Panc1 (cell line): Measurements from ENCODE around the gene RABEP2. TPM values are rescaled to one million over a fixed set of nuclear protein-coding genes. Genes with fewer than 3 reads are reported as not detected.
A peak's percentile ranks its signal among the peaks of the same experiment; 100 is the strongest.

ENCODE experiments used
- ATAC-seq: fragments of 200-7000 bp; cut with Tn5 transposase; 2 replicates; pipeline ENCODE4 v1.9.1; 2020; ENCODE audit warnings: mild to moderate bottlenecking, moderate library complexity
- BruUV-seq: library from RNA; stranded (reverse); fragments of 400-500 nt; replicated peaks from 2 replicates; lab custom pipeline; 2021; lab: Mats Ljungman, UMichigan
- CTCF ChIA-PET: fragments of 300-600 bp; sonication (Branson Sonifier 250); formaldehyde crosslinking; loops from one replicate; lab custom pipeline; 2022; ENCODE audit warnings: antibody characterized with exemption; lab: Charles Lee
- POLR2A ChIA-PET: fragments of 300-600 bp; sonication (Branson Sonifier 250); formaldehyde crosslinking; loops from one replicate; lab custom pipeline; 2022; ENCODE audit warnings: antibody characterized with exemption; lab: Charles Lee
- DNase-seq: peaks from one replicate; pipeline ENCODE4 v3.0.0-alpha.2; 2010; ENCODE audit warnings: low read depth, low spot score
- H3K27ac ChIP-seq: 2 replicates; pipeline ENCODE4 v1.5.1; 2011; ENCODE audit warnings: mild to moderate bottlenecking, low read length, inconsistent platforms
- H3K27me3 ChIP-seq: fragments of 200-500 bp; sonication (Bioruptor generic); 2 replicates; pipeline ENCODE4 v1.6.0; 2014; ENCODE audit warnings: low read length, inconsistent platforms; ENCODE audit not compliant: control insufficient read depth, insufficient read depth
- H3K36me3 ChIP-seq: fragments of 200-500 bp; sonication (Bioruptor generic); 2 replicates; pipeline ENCODE4 v1.5.1; 2014; ENCODE audit warnings: inconsistent platforms, mild to moderate bottlenecking, low read length, moderate library complexity; ENCODE audit not compliant: control insufficient read depth, insufficient read depth
- H3K4me1 ChIP-seq: 2 replicates; pipeline ENCODE4 v1.5.1; 2011; ENCODE audit warnings: inconsistent platforms, mild to moderate bottlenecking, low read length, moderate library complexity; ENCODE audit not compliant: control insufficient read depth, insufficient read depth
- H3K4me3 ChIP-seq, 2 experiments: 2 replicates each; pipeline ENCODE4 v1.5.1; 2011 to 2012; ENCODE audit warnings: low read depth in 2 of 2, low read length in 2 of 2, mild to moderate bottlenecking in 2 of 2, inconsistent platforms in 1 of 2, moderate library complexity in 1 of 2
- H3K9me3 ChIP-seq: fragments of 200-500 bp; sonication (Bioruptor generic); 2 replicates; pipeline ENCODE4 v1.5.1; 2014; ENCODE audit warnings: low read depth, mild to moderate bottlenecking, inconsistent platforms, low read length, moderate library complexity; ENCODE audit not compliant: control insufficient read depth, insufficient read depth
- POLR2AphosphoS5 ChIP-seq: IDR thresholded peaks from 2 replicates; pipeline ENCODE4 v1.6.1; 2012; ENCODE audit warnings: mild to moderate bottlenecking, low read depth, low read length, moderate library complexity
- SIN3A ChIP-seq: IDR thresholded peaks from 2 replicates; pipeline ENCODE4 v1.6.1; 2012; ENCODE audit warnings: low read depth, mild to moderate bottlenecking, low read length, moderate library complexity, borderline replicate concordance; ENCODE audit not compliant: insufficient read depth
- TCF7L2 ChIP-seq: IDR thresholded peaks from 2 replicates; pipeline ENCODE4 v1.6.1; 2011; ENCODE audit warnings: mild to moderate bottlenecking, low read depth, low read length, inconsistent platforms
- in situ Hi-C: cut with HindIII; loops from 2 replicates; pipeline ENCODE4 v1.10.0; 2016; ENCODE audit warnings: low sequenced_read_pairs, low pct_unique_long_range_greater_than_20kb
- intact Hi-C: fragments of 100-400 bp; cut with micrococcal nuclease; formaldehyde crosslinking; loops from one replicate; pipeline ENCODE4 v1.10.0; 2022; ENCODE audit not compliant: unreplicated experiment
- total RNA-seq: library from RNA; stranded (reverse); gene quantifications from one replicate; pipeline ENCODE4 v1.2.1, GENCODE V29; 2021; ENCODE audit not compliant: unreplicated experiment
- TF ChIP-seq, protein P1 (sequence below): fragments of 450-650 bp; IDR thresholded peaks from 2 replicates; pipeline ENCODE4 v1.5.1; 2017; ENCODE audit warnings: mild to moderate bottlenecking
- TF ChIP-seq, protein P2 (sequence below), 2 experiments: IDR thresholded peaks; 2 replicates each; pipeline ENCODE4 v1.6.1; 2011 to 2012; ENCODE audit warnings: low read depth in 2 of 2, control low read depth in 1 of 2, low read length in 1 of 2, mild to moderate bottlenecking in 1 of 2, moderate library complexity in 1 of 2; ENCODE audit not compliant: insufficient read depth in 1 of 2

RABEP2 gene
- total RNA-seq, 1 experiment from 2014 or later, result 24.8 TPM

DNA sequence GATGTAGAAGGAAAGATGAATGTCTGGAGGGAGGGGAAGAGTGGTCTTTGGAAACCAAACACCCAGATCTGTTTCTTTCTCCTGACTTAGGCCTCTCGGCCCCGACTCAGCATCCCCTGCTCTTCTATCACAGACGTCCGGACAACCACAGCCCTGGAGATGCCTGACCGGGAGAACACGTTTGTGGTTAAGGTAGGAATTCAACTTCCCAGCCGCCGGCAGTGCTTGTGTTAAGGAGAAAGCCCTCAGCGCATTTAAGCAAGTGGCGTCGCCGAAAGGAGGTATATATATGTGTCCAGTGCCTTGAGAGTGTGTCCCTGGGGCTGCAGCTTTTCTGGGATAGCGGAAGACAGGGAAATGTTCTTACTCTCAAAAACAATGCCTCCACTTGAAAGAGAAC is 57.8 kb downstream of the RABEP2 start:
- ATAC-seq, result no peak
- TF ChIP-seq, protein P1, sequence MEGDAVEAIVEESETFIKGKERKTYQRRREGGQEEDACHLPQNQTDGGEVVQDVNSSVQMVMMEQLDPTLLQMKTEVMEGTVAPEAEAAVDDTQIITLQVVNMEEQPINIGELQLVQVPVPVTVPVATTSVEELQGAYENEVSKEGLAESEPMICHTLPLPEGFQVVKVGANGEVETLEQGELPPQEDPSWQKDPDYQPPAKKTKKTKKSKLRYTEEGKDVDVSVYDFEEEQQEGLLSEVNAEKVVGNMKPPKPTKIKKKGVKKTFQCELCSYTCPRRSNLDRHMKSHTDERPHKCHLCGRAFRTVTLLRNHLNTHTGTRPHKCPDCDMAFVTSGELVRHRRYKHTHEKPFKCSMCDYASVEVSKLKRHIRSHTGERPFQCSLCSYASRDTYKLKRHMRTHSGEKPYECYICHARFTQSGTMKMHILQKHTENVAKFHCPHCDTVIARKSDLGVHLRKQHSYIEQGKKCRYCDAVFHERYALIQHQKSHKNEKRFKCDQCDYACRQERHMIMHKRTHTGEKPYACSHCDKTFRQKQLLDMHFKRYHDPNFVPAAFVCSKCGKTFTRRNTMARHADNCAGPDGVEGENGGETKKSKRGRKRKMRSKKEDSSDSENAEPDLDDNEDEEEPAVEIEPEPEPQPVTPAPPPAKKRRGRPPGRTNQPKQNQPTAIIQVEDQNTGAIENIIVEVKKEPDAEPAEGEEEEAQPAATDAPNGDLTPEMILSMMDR, result no peak
- TF ChIP-seq, protein P2, sequence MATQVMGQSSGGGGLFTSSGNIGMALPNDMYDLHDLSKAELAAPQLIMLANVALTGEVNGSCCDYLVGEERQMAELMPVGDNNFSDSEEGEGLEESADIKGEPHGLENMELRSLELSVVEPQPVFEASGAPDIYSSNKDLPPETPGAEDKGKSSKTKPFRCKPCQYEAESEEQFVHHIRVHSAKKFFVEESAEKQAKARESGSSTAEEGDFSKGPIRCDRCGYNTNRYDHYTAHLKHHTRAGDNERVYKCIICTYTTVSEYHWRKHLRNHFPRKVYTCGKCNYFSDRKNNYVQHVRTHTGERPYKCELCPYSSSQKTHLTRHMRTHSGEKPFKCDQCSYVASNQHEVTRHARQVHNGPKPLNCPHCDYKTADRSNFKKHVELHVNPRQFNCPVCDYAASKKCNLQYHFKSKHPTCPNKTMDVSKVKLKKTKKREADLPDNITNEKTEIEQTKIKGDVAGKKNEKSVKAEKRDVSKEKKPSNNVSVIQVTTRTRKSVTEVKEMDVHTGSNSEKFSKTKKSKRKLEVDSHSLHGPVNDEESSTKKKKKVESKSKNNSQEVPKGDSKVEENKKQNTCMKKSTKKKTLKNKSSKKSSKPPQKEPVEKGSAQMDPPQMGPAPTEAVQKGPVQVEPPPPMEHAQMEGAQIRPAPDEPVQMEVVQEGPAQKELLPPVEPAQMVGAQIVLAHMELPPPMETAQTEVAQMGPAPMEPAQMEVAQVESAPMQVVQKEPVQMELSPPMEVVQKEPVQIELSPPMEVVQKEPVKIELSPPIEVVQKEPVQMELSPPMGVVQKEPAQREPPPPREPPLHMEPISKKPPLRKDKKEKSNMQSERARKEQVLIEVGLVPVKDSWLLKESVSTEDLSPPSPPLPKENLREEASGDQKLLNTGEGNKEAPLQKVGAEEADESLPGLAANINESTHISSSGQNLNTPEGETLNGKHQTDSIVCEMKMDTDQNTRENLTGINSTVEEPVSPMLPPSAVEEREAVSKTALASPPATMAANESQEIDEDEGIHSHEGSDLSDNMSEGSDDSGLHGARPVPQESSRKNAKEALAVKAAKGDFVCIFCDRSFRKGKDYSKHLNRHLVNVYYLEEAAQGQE (IDR thresholded peaks at IDR 0.05; ENCODE audit: insufficient read depth in 1 of 2, low read depth in 2 of 2, low read length in 1 of 2), result no peak
- TF ChIP-seq POLR2AphosphoS5 (no peak), SIN3A (no peak), TCF7L2 (no peak)
- H3K9me3 ChIP-seq, result no peaks in the 10 kb centered on the region
- H3K4me3 ChIP-seq, result no peak overlapping the region
- ChIA-PET CTCF (no interaction called here), POLR2A (no interaction called here)
- H3K4me1 ChIP-seq, result peaks cover 10% of the 10 kb centered on the region
- BruUV-seq, result TSS peak; percentile 3
- no peak overlapping the region for H3K27ac ChIP-seq
- in situ Hi-C loops (no loop called here), intact Hi-C loops (no loop called here)
- H3K27me3 ChIP-seq, result no peaks in the 10 kb centered on the region
- DNase-seq, result no peak
- H3K36me3 ChIP-seq, result no peaks in the 10 kb centered on the region; the same call in 1 of the 2 replicates

DNA sequence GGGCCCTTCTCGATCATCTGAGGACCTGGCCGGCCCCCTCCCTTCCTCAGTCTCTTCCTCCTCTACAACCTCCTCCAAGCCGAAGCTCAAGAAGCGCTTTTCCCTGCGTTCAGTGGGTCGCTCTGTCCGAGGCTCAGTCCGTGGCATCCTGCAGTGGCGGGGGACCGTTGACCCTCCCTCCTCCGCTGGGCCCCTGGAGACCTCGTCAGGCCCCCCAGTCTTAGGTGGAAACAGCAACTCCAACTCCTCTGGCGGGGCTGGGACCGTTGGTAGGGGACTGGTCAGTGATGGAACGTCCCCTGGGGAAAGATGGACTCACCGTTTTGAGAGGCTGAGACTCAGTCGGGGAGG is 58.6 kb downstream of the RABEP2 start:
- H3K4me3 ChIP-seq, result no peak overlapping the region
- CTCF ChIA-PET, result no interaction called here

More for the DNA sequence above, 58.6 kb downstream of the RABEP2 start:
- in situ Hi-C loops, result no loop called here
- TF ChIP-seq, protein P1, result no peak
- TF ChIP-seq, protein P2 (IDR thresholded peaks at IDR 0.05; ENCODE audit: insufficient read depth in 1 of 2, low read depth in 2 of 2, low read length in 1 of 2), result no peak
- no peak for TF ChIP-seq POLR2AphosphoS5
- TF ChIP-seq SIN3A, result no peak
- TF ChIP-seq TCF7L2, result no peak
- no peaks in the 10 kb centered on the region for H3K27me3 ChIP-seq
- ATAC-seq (no peak), DNase-seq (no peak)
- intact Hi-C loops, result no loop called here
- no peak overlapping the region for H3K27ac ChIP-seq
- POLR2A ChIA-PET, result no interaction called here
- H3K36me3 ChIP-seq, result no peaks in the 10 kb centered on the region; the same call in 1 of the 2 replicates
- BruUV-seq, result no TSS peak
- peaks cover 10% of the 10 kb centered on the region for H3K4me1 ChIP-seq
- no peaks in the 10 kb centered on the region for H3K9me3 ChIP-seq
